GM23338 (cell line): Measurements from ENCODE around the gene TNS1. TPM values are rescaled to one million over a fixed set of nuclear protein-coding genes. Genes with fewer than 3 reads are reported as not detected.

Experiments
- ATAC-seq: fragments of 200-7000 bp; cut with Tn5 transposase; 3 replicates; pipeline ENCODE4 v1.9.1; 2020
- DNase-seq: peaks from one replicate; pipeline ENCODE4 v3.0.0-alpha.2; 2015; ENCODE audit warnings: low spot score
- H2AFZ ChIP-seq: fragments of 200-600 bp; sonication (generic); 2 replicates; pipeline ENCODE4 v1.8.0; 2016; ENCODE audit warnings: antibody characterized with exemption, mild to moderate bottlenecking, moderate library complexity
- H3F3A ChIP-seq: fragments of 200-600 bp; sonication (generic); replicated peaks from 2 replicates; pipeline ENCODE4 v1.8.0; 2017; ENCODE audit warnings: antibody characterized with exemption, mixed run types, low read depth
- H3K27ac ChIP-seq: fragments of 200-600 bp; sonication (generic); 2 replicates; pipeline ENCODE4 v1.6.1; 2016; ENCODE audit warnings: low read depth
- H3K27me3 ChIP-seq: fragments of 200-600 bp; sonication (generic); 2 replicates; pipeline ENCODE4 v1.8.0; 2016; ENCODE audit warnings: mild to moderate bottlenecking, mixed run types, moderate library complexity; ENCODE audit not compliant: insufficient read depth
- H3K36me3 ChIP-seq: fragments of 200-600 bp; sonication (generic); 2 replicates; pipeline ENCODE4 v1.8.0; 2016; ENCODE audit warnings: mild to moderate bottlenecking; ENCODE audit not compliant: insufficient read depth
- H3K4me1 ChIP-seq: fragments of 200-600 bp; sonication (generic); 2 replicates; pipeline ENCODE4 v1.8.0; 2016; ENCODE audit warnings: mild to moderate bottlenecking, moderate library complexity; ENCODE audit not compliant: insufficient read depth
- H3K4me2 ChIP-seq: fragments of 200-600 bp; sonication (generic); 2 replicates; pipeline ENCODE4 v1.7.1; 2017; ENCODE audit warnings: mixed run types
- H3K4me3 ChIP-seq: fragments of 200-600 bp; sonication (generic); 2 replicates; pipeline ENCODE4 v1.6.1; 2016; ENCODE audit warnings: mixed run types
- H3K79me2 ChIP-seq: fragments of 200-600 bp; sonication (generic); replicated peaks from 2 replicates; pipeline ENCODE4 v1.8.0; 2017; ENCODE audit warnings: mild to moderate bottlenecking; ENCODE audit not compliant: insufficient read depth
- H3K9me2 ChIP-seq: fragments of 200-600 bp; sonication (generic); 2 replicates; pipeline ENCODE4 v1.8.0; 2017; ENCODE audit not compliant: insufficient read depth
- H4K20me1 ChIP-seq: fragments of 200-600 bp; sonication (generic); replicated peaks from 2 replicates; pipeline ENCODE4 v1.8.0; 2017; ENCODE audit warnings: mild to moderate bottlenecking; ENCODE audit not compliant: insufficient read depth
- H3K27ac Mint-ChIP-seq: 2 replicates; pipeline ENCODE4 v1.8.0; 2020; ENCODE audit warnings: inconsistent platforms, mild to moderate bottlenecking, moderate library complexity, mixed read lengths
- H3K27me3 Mint-ChIP-seq: 3 replicates; pipeline ENCODE4 v1.8.0; 2022; ENCODE audit warnings: low read depth, mild to moderate bottlenecking, moderate library complexity, mixed read lengths, inconsistent platforms; ENCODE audit not compliant: insufficient read depth, poor library complexity
- H3K36me3 Mint-ChIP-seq: 3 replicates; pipeline ENCODE4 v1.8.0; 2021; ENCODE audit warnings: low read depth, mild to moderate bottlenecking, inconsistent platforms, moderate library complexity, mixed read lengths
- H3K4me1 Mint-ChIP-seq: 3 replicates; pipeline ENCODE4 v1.8.0; 2020; ENCODE audit warnings: mild to moderate bottlenecking, inconsistent platforms, mixed read lengths
- H3K4me3 Mint-ChIP-seq: 3 replicates; pipeline ENCODE4 v1.8.0; 2021; ENCODE audit warnings: moderate library complexity, mild to moderate bottlenecking, inconsistent platforms, mixed read lengths
- H3K9me3 Mint-ChIP-seq: 3 replicates; pipeline ENCODE4 v1.8.0; 2020; ENCODE audit warnings: moderate library complexity, mild to moderate bottlenecking, inconsistent platforms, mixed read lengths
- CREB1 ChIP-seq: fragments of 250-450 bp; sonication (Bioruptor Pico); IDR thresholded peaks from 2 replicates; pipeline ENCODE4 v1.5.0; 2020; ENCODE audit warnings: low read depth, mild to moderate bottlenecking, moderate library complexity
- CTCF ChIP-seq, 2 experiments: fragments of 200-600 bp in 1 of 2; sonication (generic) in 1 of 2; conservative IDR thresholded peaks; 2 replicates each; pipeline versions ENCODE4 v1.5.1 to v1.6.1; 2016 to 2017; ENCODE audit warnings: antibody characterized with exemption in 2 of 2, low read depth in 2 of 2, mild to moderate bottlenecking in 2 of 2, moderate library complexity in 1 of 2
- ETS1 ChIP-seq: IDR thresholded peaks from 2 replicates; pipeline ENCODE4 v1.6.1; 2016; ENCODE audit warnings: antibody characterized with exemption
- EZH2 ChIP-seq: fragments of 200-600 bp; sonication (generic); IDR thresholded peaks from one replicate; pipeline ENCODE4 v1.8.0; 2017; ENCODE audit warnings: antibody characterized with exemption, mild to moderate bottlenecking, low read depth; ENCODE audit not compliant: unreplicated experiment
- EZH2phosphoT487 ChIP-seq: fragments of 200-600 bp; sonication (generic); IDR thresholded peaks from one replicate; pipeline ENCODE4 v1.8.1; 2018; ENCODE audit warnings: antibody characterized with exemption; ENCODE audit not compliant: unreplicated experiment
- JUNB ChIP-seq: IDR thresholded peaks from one replicate; pipeline ENCODE4 v1.6.1; 2016; ENCODE audit warnings: antibody characterized with exemption; ENCODE audit not compliant: unreplicated experiment
- NANOG ChIP-seq: IDR thresholded peaks from 2 replicates; pipeline ENCODE4 v1.6.1; 2016; ENCODE audit warnings: antibody characterized with exemption, borderline replicate concordance
- POLR2AphosphoS5 ChIP-seq: IDR thresholded peaks from 2 replicates; pipeline ENCODE4 v1.6.1; 2016; ENCODE audit warnings: antibody characterized with exemption, low read depth
- REST ChIP-seq: IDR thresholded peaks from one replicate; pipeline ENCODE4 v1.6.1; 2018; ENCODE audit warnings: antibody characterized with exemption; ENCODE audit not compliant: unreplicated experiment
- STAT1 ChIP-seq: IDR thresholded peaks from one replicate; pipeline ENCODE4 v1.6.1; 2016; ENCODE audit warnings: antibody characterized with exemption; ENCODE audit not compliant: unreplicated experiment
- ZNF114 ChIP-seq: fragments of 250-450 bp; sonication (Bioruptor Pico); IDR thresholded peaks from 2 replicates; pipeline ENCODE4 v1.5.0; 2020; ENCODE audit warnings: mild to moderate bottlenecking, moderate library complexity
- ZNF331 ChIP-seq: fragments of 250-450 bp; sonication (Bioruptor Pico); IDR thresholded peaks from 2 replicates; pipeline ENCODE4 v1.5.0; 2020; ENCODE audit warnings: low read depth, mild to moderate bottlenecking, moderate library complexity
- ZNF462 ChIP-seq: fragments of 250-450 bp; sonication (Bioruptor Pico); IDR thresholded peaks from 2 replicates; pipeline ENCODE4 v1.5.0; 2020; ENCODE audit warnings: mild to moderate bottlenecking, moderate library complexity
- polyA plus RNA-seq: library from polyadenylated mRNA; unstranded; fragments of >200 nt; fragmentation: Nextera tagmentation; extraction: Ambion mirVana; gene quantifications from 2 replicates; pipeline ENCODE4 v1.2.1, GENCODE V29; 2016
- total RNA-seq: library from RNA; depleted of rRNA; stranded (reverse); fragments of >200 nt; shearing (Covaris generic); gene quantifications from 2 replicates; pipeline ENCODE4 v1.2.3, GENCODE V29; 2014

TNS1 gene
- total and polyA plus RNA-seq, 2 experiments from 2014 or later: 2.0 to 7.4 TPM

- H3K27me3 ChIP-seq: 0 out of 2 replicates have a peak, but pooled peaks cover 5% of the 10 kb centered on the region
- H3K9me2 ChIP-seq: no peaks in the 10 kb centered on the region
- H3K4me2 ChIP-seq: no peak overlapping the region
- H3K4me1 ChIP-seq: peaks cover 9% of the 10 kb centered on the region; the same call in 1 of the 2 replicates
- Mint-ChIP-seq H3K4me1 (peaks cover 5% of the 10 kb centered on the region; the same call in 2 of the 3 replicates), H3K27ac (no peak overlapping the region), H3K9me3 (no peaks in the 10 kb centered on the region), H3K4me3 (no peak overlapping the region), H3K36me3 (no peaks in the 10 kb centered on the region), H3K27me3 (peaks cover 3% of the 10 kb centered on the region)
- TF ChIP-seq REST (no peak), ZNF462 (CRISPR knock-in tag) (no peak), CREB1 (CRISPR knock-in tag) (no peak), JUNB (no peak), EZH2phosphoT487 (no peak), EZH2 (no peak), STAT1 (no peak), ZNF114 (no peak), ETS1 (no peak), ZNF331 (no peak), POLR2AphosphoS5 (no peak), CTCF (conservative IDR thresholded peaks at IDR 0.05; ENCODE audit: low read depth in 2 of 2) (no peak), NANOG (no peak)
- H4K20me1 ChIP-seq: no peaks in the 10 kb centered on the region
- H3K79me2 ChIP-seq: no peaks in the 10 kb centered on the region
- DNase-seq (no peak), ATAC-seq (no peak)
- H3K4me3 ChIP-seq: no peak overlapping the region
- no peak overlapping the region for H3K27ac ChIP-seq
- no peaks in the 10 kb centered on the region for H3F3A ChIP-seq
- H3K36me3 ChIP-seq: no peaks in the 10 kb centered on the region
- H2AFZ ChIP-seq: no peak overlapping the region
Observed at GRCh38 chr2:217751952-217752351, 250.8 kb downstream of the TNS1 start.
